ENCODE results near the gene MUC4.

DNA sequence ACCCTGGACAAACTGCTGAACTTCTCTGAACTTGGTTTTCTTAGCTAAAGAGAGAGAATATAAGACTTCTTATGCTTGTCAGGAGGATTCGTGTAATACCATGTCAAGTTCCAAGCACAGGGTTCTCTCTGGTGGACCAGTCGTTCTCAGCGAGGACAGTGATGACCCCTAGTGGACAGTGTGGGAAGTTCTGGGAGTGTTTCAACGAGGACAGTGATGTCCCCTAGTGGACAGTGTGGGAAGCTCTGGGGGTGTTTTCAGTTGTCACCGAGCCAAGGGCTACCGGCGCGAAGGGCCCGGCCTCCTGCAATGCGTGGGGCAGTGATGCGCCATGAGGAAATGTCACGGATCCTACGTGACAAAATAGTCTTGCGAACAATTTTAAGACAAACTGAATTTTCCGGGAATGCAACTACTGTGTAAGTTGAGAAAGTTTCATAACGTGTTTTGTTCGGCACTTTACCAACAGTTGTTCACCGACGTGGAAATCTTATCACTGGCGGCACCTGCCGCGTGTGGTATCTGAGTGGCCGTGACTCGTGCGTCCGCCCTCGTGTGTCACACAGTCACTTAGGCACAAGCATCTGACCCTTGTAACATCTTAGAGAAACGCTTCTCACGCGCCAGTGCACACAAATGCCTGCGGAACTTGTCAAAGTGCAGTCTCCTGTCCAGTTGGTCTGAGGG lies 39.3 kb upstream of the MUC4 start:
- TF ChIP-seq EZH2 (IDR thresholded peaks at IDR 0.05; ENCODE audit: insufficient read depth, poor library complexity, severe bottlenecking), result no peak
- no peak for TF ChIP-seq EZH2phosphoT487 (IDR thresholded peaks at IDR 0.05; ENCODE audit: insufficient read depth, low read depth)
